NCI-H2227 treated with DMSO at 0.1 percent for 48 hours (cell line): ENCODE measurements around the gene SLC26A11.
"Not testable (repeated sequence)": the region's sequence is repeated elsewhere in the genome, so short reads cannot be mapped to it uniquely, and the experiment has no call there.

ENCODE experiments used
- DNase-seq: peaks from one replicate; lab custom pipeline; 2025; lab: John Stamatoyannopoulos, UW

Gene SLC26A11

GRCh38 chr17:80285237-80285920 is 65.2 kb downstream of the SLC26A11 start:
- no peak for DNase-seq

- DNase-seq = no peak
These were observed 66.4 kb downstream of the SLC26A11 start for GRCh38 chr17:80286638-80286960.

- DNase-seq = no peak
These were observed 66.8 kb downstream of the SLC26A11 start for GRCh38 chr17:80287038-80287437.

GRCh38 chr17:80287806-80288567 is 67.8 kb downstream of the SLC26A11 start:
- DNase-seq = no peak

GRCh38 chr17:80289616-80290015 is 69.4 kb downstream of the SLC26A11 start:
- DNase-seq = no peak

- no peak for DNase-seq
These were observed 69.9 kb downstream of the SLC26A11 start for GRCh38 chr17:80290156-80290555.

- no peak for DNase-seq
These were observed 71.0 kb downstream of the SLC26A11 start for GRCh38 chr17:80291260-80291659.

GRCh38 chr17:80291691-80292487 is 71.7 kb downstream of the SLC26A11 start:
- DNase-seq = no peak

- no peak for DNase-seq
These were observed 72.3 kb downstream of the SLC26A11 start for GRCh38 chr17:80292521-80292971.

GRCh38 chr17:80294210-80294609 is 74.0 kb downstream of the SLC26A11 start:
- DNase-seq = no peak

- DNase-seq = no peak
These were observed 74.4 kb downstream of the SLC26A11 start for GRCh38 chr17:80294653-80295052.

GRCh38 chr17:80295146-80295545 is 74.9 kb downstream of the SLC26A11 start:
- DNase-seq = no peak

- no peak for DNase-seq
These were observed 75.3 kb downstream of the SLC26A11 start for GRCh38 chr17:80295559-80295958.

GRCh38 chr17:80296221-80296620 is 76.0 kb downstream of the SLC26A11 start:
- DNase-seq = no peak

GRCh38 chr17:80297996-80298560 is 77.9 kb downstream of the SLC26A11 start:
- no peak for DNase-seq

GRCh38 chr17:80299350-80300100 is 79.3 kb downstream of the SLC26A11 start:
- DNase-seq = not testable (repeated sequence)

GRCh38 chr17:80300756-80301155 is 80.5 kb downstream of the SLC26A11 start:
- not testable (repeated sequence) for DNase-seq
